ENCODE measurements around the gene ABHD16B. TPM values are rescaled to one million over a fixed set of nuclear protein-coding genes. Genes with fewer than 3 reads are reported as not detected.
A peak's percentile ranks its signal among the peaks of the same experiment; 100 is the strongest.

ABHD16B gene
- total and polyA plus RNA-seq, 2 of the 13 experiments (the other 11 are each of a cell fraction or from before 2014, with no cell fraction given): not detected

- TF ChIP-seq FOXC1 (CRISPR knock-in tag; IDR thresholded peaks at IDR 0.05; ENCODE audit: borderline replicate concordance) (peak; percentile 79; the same call in 1 of the 2 replicates), NRL (CRISPR knock-in tag; IDR thresholded peaks at IDR 0.05; ENCODE audit: borderline replicate concordance) (peak; percentile 86), GMEB1 (CRISPR knock-in tag; IDR thresholded peaks at IDR 0.05; ENCODE audit: borderline replicate concordance) (peak; percentile 47; the same call in 1 of the 2 replicates), E2F5 (CRISPR knock-in tag; conservative IDR thresholded peaks at IDR 0.05) (no peak), ZNF558 (CRISPR knock-in tag; IDR thresholded peaks at IDR 0.05; ENCODE audit: borderline replicate concordance) (no peak; the same call in 1 of the 2 replicates), POLR2G (IDR thresholded peaks at IDR 0.05; ENCODE audit: low read depth, low read length) (peak; percentile 46), ZIK1 (CRISPR knock-in tag; IDR thresholded peaks at IDR 0.05; ENCODE audit: borderline replicate concordance, low read depth) (peak; percentile 7; the same call in 1 of the 2 replicates), ZNF704 (CRISPR knock-in tag; IDR thresholded peaks at IDR 0.05; ENCODE audit: borderline replicate concordance) (no peak), MTF1 (CRISPR knock-in tag; IDR thresholded peaks at IDR 0.05) (no peak), CHD4 (IDR thresholded peaks at IDR 0.05; ENCODE audit: borderline replicate concordance, low read length) (no peak; the same call in 1 of the 2 replicates), GTF2F1 (IDR thresholded peaks at IDR 0.05; ENCODE audit: low read length) (no peak), TFAP4 (IDR thresholded peaks at IDR 0.05; ENCODE audit: borderline replicate concordance, low read depth) (peak; percentile 91; the same call in 1 of the 2 replicates), ZNF331 (CRISPR knock-in tag; IDR thresholded peaks at IDR 0.05) (no peak), LCORL (IDR thresholded peaks at IDR 0.05) (no peak), LCORL (CRISPR knock-in tag; IDR thresholded peaks at IDR 0.05) (0 out of 2 replicates have a peak, but pooled peaks have one; percentile 26), ZNF557 (CRISPR knock-in tag; IDR thresholded peaks at IDR 0.05) (0 out of 2 replicates have a peak, but pooled peaks have one; percentile 57), SP2 (CRISPR knock-in tag; IDR thresholded peaks at IDR 0.05) (no peak), KDM2A (CRISPR knock-in tag; IDR thresholded peaks at IDR 0.05; ENCODE audit: borderline replicate concordance, low read depth) (peak; percentile 90), ISX (CRISPR knock-in tag; conservative IDR thresholded peaks at IDR 0.05) (no peak), IRF9 (CRISPR knock-in tag; IDR thresholded peaks at IDR 0.05; ENCODE audit: borderline replicate concordance) (no peak), KDM6A (CRISPR knock-in tag; IDR thresholded peaks at IDR 0.05; ENCODE audit: low read depth) (no peak), ZBTB26 (CRISPR knock-in tag; IDR thresholded peaks at IDR 0.05; ENCODE audit: borderline replicate concordance) (peak; percentile 88), NKX3-1 (CRISPR knock-in tag; IDR thresholded peaks at IDR 0.05) (no peak)
Observed at GRCh38 chr20:63858393-63859165, 2.7 kb upstream of the ABHD16B start (continued).

Data from HepG2 (cell line).